ENCODE measurements around the gene CCS.
"Not testable (repeated sequence)": the region's sequence is repeated elsewhere in the genome, so short reads cannot be mapped to it uniquely, and the experiment has no call there.

CCS gene

DNA sequence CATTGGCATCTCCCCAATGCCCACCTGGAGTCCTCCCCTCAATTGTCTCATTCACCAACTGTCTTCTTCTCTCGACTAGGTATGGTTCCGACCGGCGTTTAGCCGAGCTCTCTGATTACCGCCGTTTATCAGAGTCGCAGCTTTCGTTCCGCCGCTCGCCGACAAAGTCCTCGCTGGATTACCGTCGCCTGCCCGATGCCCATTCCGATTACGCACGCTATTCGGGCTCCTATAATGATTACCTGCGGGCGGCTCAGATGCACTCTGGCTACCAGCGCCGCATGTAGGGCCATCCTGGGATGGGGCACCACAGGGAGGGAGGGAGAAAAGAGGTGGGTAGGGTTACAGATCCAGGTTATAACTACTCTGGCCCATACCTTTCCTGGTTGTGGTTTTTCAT lies 33.4 kb downstream of the CCS start:
- no peak for DNase-seq (ENCODE audit: low read depth)

DNA sequence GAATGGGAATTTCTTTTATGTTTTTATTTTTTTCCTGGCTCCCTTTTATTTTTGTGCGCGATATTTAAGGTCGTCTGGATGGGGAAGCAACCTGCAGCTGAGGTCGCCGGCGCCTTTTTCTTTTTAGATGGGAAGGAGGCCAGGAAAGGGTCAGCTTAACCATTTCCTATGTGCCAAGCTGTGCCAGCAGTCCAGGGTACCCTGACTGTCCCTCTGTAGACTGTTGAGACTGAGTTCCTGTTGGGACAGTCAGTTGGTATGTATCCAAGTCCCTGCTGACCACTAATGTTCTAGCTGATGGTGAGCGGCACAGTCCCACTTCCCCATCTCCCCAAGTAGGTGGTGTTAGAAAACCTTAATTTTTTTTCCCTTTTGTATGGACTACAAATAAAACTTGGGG lies 33.9 kb downstream of the CCS start:
- no peak for DNase-seq (ENCODE audit: low read depth)

DNA sequence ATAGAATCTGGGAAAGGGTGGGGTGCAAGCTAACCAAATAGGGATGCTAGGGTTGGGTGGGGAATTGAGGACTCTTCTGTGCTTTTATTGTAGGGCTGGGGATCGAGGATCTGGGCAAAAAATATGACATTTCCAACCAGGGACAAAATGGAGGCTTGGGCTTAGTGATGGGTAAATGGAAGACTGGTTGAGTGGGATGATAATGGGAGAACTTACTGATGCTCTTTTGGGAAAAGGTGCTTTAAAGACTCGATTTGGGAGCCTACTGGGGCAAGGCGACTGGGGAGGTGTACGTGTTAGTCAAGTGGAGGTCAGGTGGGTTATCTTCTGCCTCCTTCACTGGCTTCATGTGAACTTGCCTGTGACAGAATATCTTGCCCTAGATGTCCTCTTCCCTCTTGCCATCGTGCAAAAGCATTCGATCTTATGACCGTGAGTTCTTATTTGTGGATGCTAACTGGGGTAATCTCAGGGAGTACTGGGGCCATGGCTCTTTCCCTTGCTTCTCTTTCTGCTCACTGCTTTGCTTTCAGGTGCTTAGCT lies 35.1 kb downstream of the CCS start:
- DNase-seq (ENCODE audit: low read depth), result no peak

DNA sequence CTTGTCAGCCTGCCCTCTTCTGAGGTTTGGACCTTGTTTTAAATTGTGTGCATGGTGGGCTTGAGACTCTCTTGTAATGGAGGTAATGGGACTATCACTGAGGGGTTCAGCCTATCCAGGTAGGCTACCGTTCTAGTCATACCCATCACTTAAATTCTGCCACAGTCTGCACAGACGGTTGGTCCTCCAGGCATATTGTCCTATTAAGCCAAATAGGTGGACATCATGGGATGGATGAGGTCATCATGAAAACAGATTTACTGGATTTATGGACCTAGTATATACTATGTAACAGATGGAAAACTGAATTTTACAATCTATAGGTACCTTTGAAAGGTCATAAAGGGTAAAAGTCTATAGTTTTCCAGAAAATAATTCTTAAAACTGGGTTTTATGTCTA lies 36.4 kb downstream of the CCS start:
- no peak for DNase-seq (ENCODE audit: low read depth)

GRCh38 chr11:66631883-66632282 lies 38.9 kb downstream of the CCS start:
- DNase-seq (ENCODE audit: low read depth), result no peak

DNA sequence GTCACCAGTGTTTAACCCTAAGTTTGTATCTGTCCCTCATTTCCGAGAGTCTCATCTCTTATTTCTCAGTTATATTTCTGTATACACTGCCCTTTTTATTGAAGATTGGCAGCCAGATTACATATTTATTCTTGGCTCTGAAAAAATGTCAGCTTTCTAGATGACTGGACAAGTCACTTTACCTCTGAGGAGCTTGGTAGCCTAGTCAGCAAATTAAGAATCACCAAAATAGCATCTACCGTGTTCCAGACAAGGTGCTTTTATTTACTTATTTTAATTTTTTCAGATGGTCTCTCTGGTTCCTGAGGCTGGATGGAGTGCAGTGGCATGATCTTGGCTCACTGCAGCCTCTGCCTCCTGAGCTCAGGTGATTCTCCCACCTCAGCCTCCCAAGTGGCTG lies 40.0 kb downstream of the CCS start:
- DNase-seq (ENCODE audit: low read depth), result no peak

- DNase-seq (ENCODE audit: low read depth), result no peak
Measured at GRCh38 chr11:66636411-66636810, 43.4 kb downstream of the CCS start.

- peak; percentile 14 for DNase-seq (ENCODE audit: low read depth)
Measured at GRCh38 chr11:66637557-66638176, 44.7 kb downstream of the CCS start.

GRCh38 chr11:66638177-66639065 lies 45.4 kb downstream of the CCS start, which contains the start of gene RBM4:
RBM4 (plus strand) TSS chr11:66638703; CDS start chr11:66639712, 1,009 bp downstream.
- DNase-seq (ENCODE audit: low read depth), result peak; percentile 100

DNA sequence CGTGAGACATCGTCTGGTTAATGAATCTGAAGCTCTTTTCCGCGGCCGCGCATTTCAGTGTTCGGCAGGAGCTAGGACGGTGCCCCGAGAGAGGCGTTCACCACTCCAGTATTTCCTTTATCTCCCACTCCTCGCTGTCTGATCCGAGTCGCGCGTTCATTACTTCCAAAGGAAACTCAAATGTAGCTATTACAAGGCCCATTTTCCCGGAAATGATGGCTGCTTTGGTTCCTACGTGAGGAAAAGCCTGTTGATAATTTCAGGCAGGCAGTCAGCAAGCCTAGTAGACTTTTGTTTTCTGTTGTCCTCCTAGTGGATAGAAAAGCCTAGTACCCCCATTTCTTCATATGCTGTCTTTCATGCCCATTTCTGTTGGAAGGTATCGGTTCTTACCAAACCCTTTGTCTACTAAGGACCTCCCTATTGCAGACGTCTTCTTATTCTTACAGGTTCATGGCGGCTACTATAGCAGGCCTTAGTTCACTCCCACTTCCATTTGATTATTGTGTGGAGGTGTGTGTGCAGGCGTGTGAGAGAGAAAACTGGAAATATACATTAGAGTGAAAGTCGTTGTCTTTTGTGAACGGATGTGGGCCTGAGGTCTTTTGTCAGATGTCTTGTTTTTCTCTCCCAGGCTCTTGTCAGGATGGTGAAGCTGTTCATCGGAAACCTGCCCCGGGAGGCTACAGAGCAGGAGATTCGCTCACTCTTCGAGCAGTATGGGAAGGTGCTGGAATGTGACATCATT lies 46.3 kb downstream of the CCS start:
- DNase-seq (ENCODE audit: low read depth), result peak; percentile 56

DNA sequence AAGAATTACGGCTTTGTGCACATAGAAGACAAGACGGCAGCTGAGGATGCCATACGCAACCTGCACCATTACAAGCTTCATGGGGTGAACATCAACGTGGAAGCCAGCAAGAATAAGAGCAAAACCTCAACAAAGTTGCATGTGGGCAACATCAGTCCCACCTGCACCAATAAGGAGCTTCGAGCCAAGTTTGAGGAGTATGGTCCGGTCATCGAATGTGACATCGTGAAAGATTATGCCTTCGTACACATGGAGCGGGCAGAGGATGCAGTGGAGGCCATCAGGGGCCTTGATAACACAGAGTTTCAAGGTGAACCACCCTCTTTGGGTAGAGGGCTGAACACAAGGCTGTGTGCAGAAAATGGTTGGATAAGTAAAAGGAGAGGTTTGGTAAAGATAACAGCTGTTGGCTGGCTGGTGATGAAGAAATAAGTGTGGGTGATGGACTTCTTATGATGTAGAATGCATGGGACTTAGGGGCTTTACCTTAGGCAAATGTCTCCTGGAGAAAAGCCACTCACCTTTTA lies 46.9 kb downstream of the CCS start:
- DNase-seq (ENCODE audit: low read depth), result not testable (repeated sequence)

DNA sequence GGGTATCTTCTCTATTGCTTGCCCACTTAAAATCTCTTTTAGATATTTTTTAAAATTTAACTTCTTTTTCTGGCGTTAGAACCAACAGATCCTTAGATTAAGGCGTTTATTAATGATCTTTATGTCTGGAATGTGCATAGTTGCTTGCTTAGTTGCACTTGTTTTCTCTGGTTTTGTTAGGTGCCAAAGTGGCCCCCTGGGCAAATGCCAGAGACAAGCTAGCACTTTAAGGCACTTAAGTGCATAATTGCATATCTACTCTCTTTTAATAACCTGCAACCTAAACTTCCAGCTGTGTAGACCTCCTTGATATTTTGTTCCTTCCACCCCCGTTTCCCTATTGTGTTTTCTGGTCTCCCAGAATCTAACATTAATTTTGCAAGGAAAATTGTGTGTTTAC lies 48.8 kb downstream of the CCS start:
- peak; percentile 63 for DNase-seq (ENCODE audit: low read depth)

GRCh38 chr11:66643745-66644437 lies 50.9 kb downstream of the CCS start:
- no peak for DNase-seq (ENCODE audit: low read depth)

DNA sequence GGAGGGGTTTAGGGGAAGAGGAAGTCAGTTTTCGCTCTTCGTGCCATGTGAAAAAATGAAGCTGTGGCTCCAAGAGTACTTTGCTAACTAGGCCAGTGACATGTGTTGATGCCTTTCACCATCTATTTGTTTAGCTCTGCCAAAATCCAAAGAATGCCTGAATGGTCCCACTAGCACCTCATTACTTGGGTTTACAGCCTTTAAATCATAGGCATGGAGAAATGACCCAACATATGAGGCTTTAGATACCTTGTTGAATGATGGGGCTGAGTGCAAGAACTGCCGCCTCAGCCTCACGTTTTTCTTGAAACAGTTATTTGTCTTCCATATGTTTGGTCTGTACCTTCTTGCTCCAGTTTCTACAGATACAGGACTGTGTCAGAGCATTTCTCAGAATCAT lies 53.8 kb downstream of the CCS start:
- DNase-seq (ENCODE audit: low read depth), result no peak

DNA sequence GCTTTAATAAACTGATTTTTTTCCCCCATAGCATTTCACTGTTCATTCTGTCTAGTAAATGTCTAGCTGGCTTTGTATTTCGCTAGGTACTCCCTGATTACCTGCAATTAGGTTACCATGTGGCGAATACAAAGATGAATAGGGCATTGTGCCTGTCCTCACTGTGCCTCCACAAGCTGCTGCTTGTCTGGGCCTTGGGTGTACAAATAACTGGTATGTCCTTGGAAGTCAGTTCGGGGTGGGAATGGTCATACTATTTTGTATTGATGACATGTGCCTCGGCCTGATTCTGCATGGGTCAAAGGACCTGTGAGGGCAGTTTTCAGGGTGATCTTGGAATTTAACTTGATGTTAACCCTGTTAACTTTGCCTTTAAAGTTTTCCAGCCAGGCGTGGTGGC lies 56.9 kb downstream of the CCS start:
- no peak for DNase-seq (ENCODE audit: low read depth)

- DNase-seq (ENCODE audit: low read depth), result no peak
Measured at GRCh38 chr11:66651016-66651415, 58.0 kb downstream of the CCS start.

- DNase-seq (ENCODE audit: low read depth), result no peak
Measured at GRCh38 chr11:66652651-66653050, 59.7 kb downstream of the CCS start.

DNA sequence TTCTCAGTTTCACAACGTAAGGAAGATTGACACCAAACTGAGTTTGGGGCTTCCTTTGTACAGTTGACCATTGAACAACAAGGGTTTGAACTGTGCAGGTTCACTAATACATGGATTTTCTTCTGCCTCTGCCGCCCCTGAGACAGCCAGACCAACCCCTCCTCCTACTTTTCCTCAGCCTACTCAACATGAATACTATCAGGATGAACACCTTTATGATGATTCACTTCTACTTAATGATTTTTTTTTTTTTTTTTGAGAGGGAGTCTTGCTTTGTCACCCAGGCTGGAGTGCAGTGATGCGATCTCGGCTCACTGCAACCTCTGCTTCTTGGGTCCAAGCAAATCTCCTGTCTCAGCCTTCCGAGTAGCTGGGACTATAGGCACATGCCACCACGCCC lies 60.1 kb downstream of the CCS start:
- DNase-seq (ENCODE audit: low read depth), result no peak
